ENCODE results near the gene NCBP1. TPM values are rescaled to one million over a fixed set of nuclear protein-coding genes. Genes with fewer than 3 reads are reported as not detected.
"Not testable (repeated sequence)": the region's sequence is repeated elsewhere in the genome, so short reads cannot be mapped to it uniquely, and the experiment has no call there.

NCBP1 gene
- total RNA-seq = 47.4 TPM
- polyA plus RNA-seq = 10 to 100 TPM; 18.0 to 30.1 (median 21.5) TPM

GRCh38 chr9:97632985-97633858 is at the start of gene NCBP1, which contains the start of gene TSTD2:
Gene NCBP1, plus strand, starts transcription at chr9:97633821. Its CDS starts 61 bp downstream, at chr9:97633882.
Gene TSTD2, minus strand, starts transcription at chr9:97633368. Its CDS starts 5,806 bp downstream, at chr9:97627562.
- peaks cover 3% of the 10 kb centered on the region for H3K36me3 Mint-ChIP-seq
- H3K9me3 ChIP-seq (ENCODE audit: control insufficient read depth in 2 of 2, low read length in 2 of 2) = no peaks in the 10 kb centered on the region
- DNase-seq (peak; percentile 91 to 99 (median 98)), ATAC-seq (ENCODE audit: low read depth in 2 of 2) (peak; percentile 93 to 94)
- peak within 1 kb of the TSS; percentile 99 for H3K27ac Mint-ChIP-seq
- H3K4me3 Mint-ChIP-seq = peak within 1 kb of the TSS; percentile 96 to 99 (median 98)
- H3K4me3 ChIP-seq (ENCODE audit: low read depth, low read length) = peak within 1 kb of the TSS; percentile 97
- H3K36me3 ChIP-seq (ENCODE audit: control insufficient read depth, insufficient read depth, low read length) = no peaks in the 10 kb centered on the region
- H3K27me3 Mint-ChIP-seq = peaks cover 5% of the 10 kb centered on the region
- no peaks in the 10 kb centered on the region for H3K27me3 ChIP-seq (ENCODE audit: control insufficient read depth, insufficient read depth, low read length)
- peak within 1 kb of the TSS; percentile 96 for H3K27ac ChIP-seq (ENCODE audit: insufficient read depth, low read length, poor library complexity, severe bottlenecking)
- H3K4me1 Mint-ChIP-seq = peaks cover 37 to 70% (median 50%) of the 10 kb centered on the region in 4 donors
- H3K4me1 ChIP-seq (ENCODE audit: control insufficient read depth, insufficient read depth, low read length, poor library complexity, severe bottlenecking) = peaks cover 50% of the 10 kb centered on the region
- H3K9me3 Mint-ChIP-seq = no peaks in the 10 kb centered on the region

GRCh38 chr9:97584778-97585177 is 48.8 kb upstream of the NCBP1 start:
- not testable (repeated sequence) for H3K36me3 ChIP-seq (ENCODE audit: control insufficient read depth, insufficient read depth, low read length); H3K36me3 Mint-ChIP-seq; H3K27ac Mint-ChIP-seq; DNase-seq; ATAC-seq (ENCODE audit: low read depth in 2 of 2); H3K4me1 ChIP-seq (ENCODE audit: control insufficient read depth, insufficient read depth, low read length, poor library complexity, severe bottlenecking); H3K27ac ChIP-seq (ENCODE audit: insufficient read depth, low read length, poor library complexity, severe bottlenecking); H3K27me3 ChIP-seq (ENCODE audit: control insufficient read depth, insufficient read depth, low read length); H3K9me3 ChIP-seq (ENCODE audit: control insufficient read depth in 2 of 2, low read length in 2 of 2); H3K4me3 Mint-ChIP-seq; H3K27me3 Mint-ChIP-seq; H3K4me3 ChIP-seq (ENCODE audit: low read depth, low read length); H3K4me1 Mint-ChIP-seq
- peaks cover 0 to 13% (median 4%) of the 10 kb centered on the region in 7 donors for H3K9me3 Mint-ChIP-seq

DNA sequence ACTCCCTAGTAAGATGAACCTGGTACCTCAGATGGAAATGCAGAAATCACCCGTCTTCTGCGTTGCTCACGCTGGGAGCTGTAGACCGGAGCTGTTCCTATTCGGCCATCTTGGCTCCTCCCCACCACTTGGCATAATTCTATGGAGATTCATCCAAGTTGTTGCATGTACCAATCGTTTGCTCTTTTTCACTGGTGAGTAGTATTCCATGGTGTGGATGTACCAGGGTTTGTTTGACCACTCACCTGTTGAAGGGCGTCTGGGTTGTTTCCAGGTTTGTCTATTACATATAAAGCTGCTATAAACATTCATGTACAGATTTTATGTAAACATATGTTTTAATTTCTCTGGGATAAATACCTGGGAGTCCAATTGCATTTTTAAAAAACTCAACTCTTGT is 46.7 kb upstream of the NCBP1 start:
- not testable (repeated sequence) for ATAC-seq (ENCODE audit: low read depth in 2 of 2); H3K27me3 ChIP-seq (ENCODE audit: control insufficient read depth, insufficient read depth, low read length)

GRCh38 chr9:97591535-97591934 is 42.1 kb upstream of the NCBP1 start:
- H3K9me3 ChIP-seq (ENCODE audit: control insufficient read depth in 2 of 2, low read length in 2 of 2) = no peaks in the 10 kb centered on the region
- Mint-ChIP-seq H3K27me3 (no peaks in the 10 kb centered on the region), H3K27ac (no peak overlapping the region), H3K4me3 (no peak overlapping the region), H3K4me1 (peaks cover 0 to 2% (median 0%) of the 10 kb centered on the region in 4 donors), H3K36me3 (peaks cover 12% of the 10 kb centered on the region), H3K9me3 (peaks cover 0 to 10% (median 4%) of the 10 kb centered on the region in 7 donors)
- no peak overlapping the region for H3K27ac ChIP-seq (ENCODE audit: insufficient read depth, low read length, poor library complexity, severe bottlenecking)
- H3K4me3 ChIP-seq (ENCODE audit: low read depth, low read length) = no peak overlapping the region
- DNase-seq = no peak
- H3K4me1 ChIP-seq (ENCODE audit: control insufficient read depth, insufficient read depth, low read length, poor library complexity, severe bottlenecking) = no peaks in the 10 kb centered on the region
- H3K36me3 ChIP-seq (ENCODE audit: control insufficient read depth, insufficient read depth, low read length) = peaks cover 2% of the 10 kb centered on the region
- no peaks in the 10 kb centered on the region for H3K27me3 ChIP-seq (ENCODE audit: control insufficient read depth, insufficient read depth, low read length)
- no peak for ATAC-seq (ENCODE audit: low read depth in 2 of 2)

More for the DNA sequence above, 46.7 kb upstream of the NCBP1 start:
- H3K36me3 ChIP-seq (ENCODE audit: control insufficient read depth, insufficient read depth, low read length); H3K27ac Mint-ChIP-seq; H3K4me1 Mint-ChIP-seq; H3K27ac ChIP-seq (ENCODE audit: insufficient read depth, low read length, poor library complexity, severe bottlenecking); H3K9me3 Mint-ChIP-seq; H3K36me3 Mint-ChIP-seq; H3K4me1 ChIP-seq (ENCODE audit: control insufficient read depth, insufficient read depth, low read length, poor library complexity, severe bottlenecking); DNase-seq; H3K4me3 ChIP-seq (ENCODE audit: low read depth, low read length); H3K9me3 ChIP-seq (ENCODE audit: control insufficient read depth in 2 of 2, low read length in 2 of 2); H3K4me3 Mint-ChIP-seq; H3K27me3 Mint-ChIP-seq: not testable (repeated sequence)

DNA sequence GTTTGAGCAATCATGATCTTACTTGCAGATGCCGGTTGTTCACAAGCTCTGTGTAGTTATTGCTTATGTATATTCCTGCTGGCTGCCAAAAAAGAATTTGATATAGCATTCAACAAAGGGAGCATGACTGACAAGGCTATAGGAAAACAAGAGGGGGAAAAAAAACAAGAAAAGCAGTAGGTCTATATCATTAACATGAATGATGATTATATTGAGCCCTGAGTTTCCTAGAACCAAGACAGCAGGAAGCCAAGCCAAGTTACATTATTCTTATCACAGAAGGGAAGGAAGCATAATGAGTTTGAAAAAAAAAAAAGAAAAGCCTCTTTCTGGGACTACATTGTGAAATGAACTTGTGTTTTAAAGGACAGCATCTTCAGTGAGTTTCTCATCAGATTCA is 41.5 kb upstream of the NCBP1 start:
- peaks cover 2% of the 10 kb centered on the region for H3K36me3 ChIP-seq (ENCODE audit: control insufficient read depth, insufficient read depth, low read length)
- no peaks in the 10 kb centered on the region for H3K4me1 ChIP-seq (ENCODE audit: control insufficient read depth, insufficient read depth, low read length, poor library complexity, severe bottlenecking)
- no peak overlapping the region for H3K27ac ChIP-seq (ENCODE audit: insufficient read depth, low read length, poor library complexity, severe bottlenecking)
- H3K9me3 Mint-ChIP-seq = peaks cover 0 to 9% (median 2%) of the 10 kb centered on the region in 7 donors
- no peaks in the 10 kb centered on the region for H3K27me3 ChIP-seq (ENCODE audit: control insufficient read depth, insufficient read depth, low read length)
- ATAC-seq (ENCODE audit: low read depth in 2 of 2) (no peak), DNase-seq (no peak)
- no peaks in the 10 kb centered on the region for H3K27me3 Mint-ChIP-seq
- H3K27ac Mint-ChIP-seq = no peak overlapping the region
- H3K4me3 Mint-ChIP-seq = no peak overlapping the region
- peaks cover 12% of the 10 kb centered on the region for H3K36me3 Mint-ChIP-seq
- no peak overlapping the region for H3K4me3 ChIP-seq (ENCODE audit: low read depth, low read length)
- no peaks in the 10 kb centered on the region for H3K9me3 ChIP-seq (ENCODE audit: control insufficient read depth in 2 of 2, low read length in 2 of 2)
- peaks cover 0 to 2% (median 0%) of the 10 kb centered on the region in 4 donors for H3K4me1 Mint-ChIP-seq

- H3K27me3 Mint-ChIP-seq = no peaks in the 10 kb centered on the region
- Histone ChIP-seq H3K4me3 (ENCODE audit: low read depth, low read length) (no peak overlapping the region), H3K9me3 (ENCODE audit: control insufficient read depth in 2 of 2, low read length in 2 of 2) (no peaks in the 10 kb centered on the region), H3K27ac (ENCODE audit: insufficient read depth, low read length, poor library complexity, severe bottlenecking) (no peak overlapping the region), H3K4me1 (ENCODE audit: control insufficient read depth, insufficient read depth, low read length, poor library complexity, severe bottlenecking) (peaks cover 3% of the 10 kb centered on the region), H3K36me3 (ENCODE audit: control insufficient read depth, insufficient read depth, low read length) (peaks cover 2% of the 10 kb centered on the region), H3K27me3 (ENCODE audit: control insufficient read depth, insufficient read depth, low read length) (no peaks in the 10 kb centered on the region)
- peaks cover 6 to 9% (median 7%) of the 10 kb centered on the region in 4 donors for H3K4me1 Mint-ChIP-seq
- H3K4me3 Mint-ChIP-seq = no peak overlapping the region
- DNase-seq (no peak), ATAC-seq (ENCODE audit: low read depth in 2 of 2) (no peak)
- peaks cover 12% of the 10 kb centered on the region for H3K36me3 Mint-ChIP-seq
- peaks cover 0 to 2% (median 0%) of the 10 kb centered on the region in 7 donors for H3K9me3 Mint-ChIP-seq
- no peak overlapping the region for H3K27ac Mint-ChIP-seq
Measured at GRCh38 chr9:97593960-97594359, 39.7 kb upstream of the NCBP1 start.

DNA sequence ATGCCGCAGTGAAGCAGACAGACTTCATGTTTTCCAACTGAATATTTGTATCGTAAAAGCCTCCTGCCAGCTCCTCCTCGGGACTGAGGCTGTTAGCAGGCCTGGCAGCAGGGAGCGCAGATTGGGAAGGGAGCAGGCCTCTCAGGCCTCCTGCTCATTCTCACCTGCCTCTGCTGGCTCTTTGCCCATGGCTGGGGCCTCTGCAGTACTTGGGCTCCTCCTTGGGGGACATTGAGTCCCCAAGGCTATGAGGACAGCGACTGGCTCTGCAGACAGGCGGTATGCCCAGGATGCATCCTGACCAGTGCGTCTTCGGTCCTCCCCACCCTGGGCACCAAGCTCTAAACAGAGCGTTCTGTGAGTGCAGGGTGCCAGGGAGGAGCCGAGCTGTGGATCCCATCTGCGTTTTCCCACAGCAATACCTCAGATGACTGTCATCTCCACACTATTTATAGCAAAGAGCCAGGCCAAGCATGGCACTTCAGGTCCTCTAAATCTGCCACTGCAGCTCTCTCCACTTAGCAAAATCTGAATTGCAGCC is 39.2 kb upstream of the NCBP1 start:
- peaks cover 12% of the 10 kb centered on the region for H3K36me3 Mint-ChIP-seq

More for the DNA sequence above, 39.2 kb upstream of the NCBP1 start:
- Histone ChIP-seq H3K9me3 (ENCODE audit: control insufficient read depth in 2 of 2, low read length in 2 of 2) (no peaks in the 10 kb centered on the region), H3K36me3 (ENCODE audit: control insufficient read depth, insufficient read depth, low read length) (peaks cover 2% of the 10 kb centered on the region), H3K27ac (ENCODE audit: insufficient read depth, low read length, poor library complexity, severe bottlenecking) (no peak overlapping the region), H3K27me3 (ENCODE audit: control insufficient read depth, insufficient read depth, low read length) (no peaks in the 10 kb centered on the region), H3K4me3 (ENCODE audit: low read depth, low read length) (no peak overlapping the region), H3K4me1 (ENCODE audit: control insufficient read depth, insufficient read depth, low read length, poor library complexity, severe bottlenecking) (peaks cover 3% of the 10 kb centered on the region)
- ATAC-seq (ENCODE audit: low read depth in 2 of 2) (no peak), DNase-seq (no peak)
- Mint-ChIP-seq H3K4me3 (no peak overlapping the region), H3K9me3 (peaks cover 0 to 2% (median 0%) of the 10 kb centered on the region in 7 donors), H3K27me3 (no peaks in the 10 kb centered on the region), H3K4me1 (peaks cover 6 to 9% (median 7%) of the 10 kb centered on the region in 4 donors), H3K27ac (no peak overlapping the region)

Measured in CD4-positive, CD25-positive, alpha-beta regulatory T cell (primary cell).